OCI-LY3 (cell line): ENCODE results near the gene SOD1.

ENCODE experiments used
- H2AFZ ChIP-seq: fragments of 200-600, 300-600 bp; shearing (Covaris generic); 2 replicates; pipeline ENCODE4 v1.6.0; 2014; ENCODE audit warnings: antibody characterized with exemption, low read depth, low read length
- H3K27ac ChIP-seq: fragments of 200-600, 300-600 bp; sonication (generic); 2 replicates; pipeline ENCODE4 v1.5.1; 2014; ENCODE audit warnings: mild to moderate bottlenecking, low read length, moderate library complexity, mixed read lengths
- H3K27me3 ChIP-seq: fragments of 200-600, 300-600 bp; sonication (generic); 2 replicates; pipeline ENCODE4 v1.6.1; 2014; ENCODE audit warnings: low read depth, low read length, mixed read lengths
- H3K36me3 ChIP-seq: fragments of 200-600, 300-600 bp; sonication (generic); replicated peaks from 2 replicates; pipeline ENCODE3; 2014; ENCODE audit warnings: low read depth, low read length, mixed read lengths
- H3K4me1 ChIP-seq: fragments of 300-600, 200-600 bp; sonication (generic); 2 replicates; pipeline ENCODE4 v1.6.1; 2014; ENCODE audit warnings: low read length, mixed read lengths
- H3K4me2 ChIP-seq: fragments of 200-600, 300-600 bp; sonication (generic); 2 replicates; pipeline ENCODE4 v1.6.1; 2014; ENCODE audit warnings: low read length, mixed read lengths
- H3K4me3 ChIP-seq: fragments of 300-600, 200-600 bp; sonication (generic); 2 replicates; pipeline ENCODE4 v1.5.1; 2014; ENCODE audit warnings: antibody characterized with exemption, mild to moderate bottlenecking, low read length, moderate library complexity
- H3K79me2 ChIP-seq: fragments of 300-600, 200-600 bp; shearing (Covaris generic); 2 replicates; pipeline ENCODE4 v1.6.1; 2014; ENCODE audit warnings: mild to moderate bottlenecking, low read length, mixed read lengths
- H3K9ac ChIP-seq: fragments of 300-600, 200-600 bp; shearing (Covaris generic); 2 replicates; pipeline ENCODE4 v1.6.0; 2014; ENCODE audit warnings: mild to moderate bottlenecking, low read length, moderate library complexity
- H3K9me3 ChIP-seq: fragments of 200-600, 300-600 bp; shearing (Covaris generic); 2 replicates; pipeline ENCODE4 v1.6.1; 2014; ENCODE audit warnings: low read length, mixed read lengths; ENCODE audit not compliant: insufficient read depth
- H4K20me1 ChIP-seq: fragments of 200-600, 300-600 bp; sonication (generic); 2 replicates; pipeline ENCODE4 v1.6.1; 2016; ENCODE audit warnings: low read length, mixed read lengths; ENCODE audit not compliant: insufficient read depth
- EZH2phosphoT487 ChIP-seq: fragments of 200-600 bp; shearing (Covaris generic); IDR thresholded peaks from 2 replicates; pipeline ENCODE4 v1.6.1; 2018; ENCODE audit warnings: antibody characterized with exemption, mixed run types, low read depth
- TF ChIP-seq, protein P1 (sequence below): fragments of 200-600, 300-600 bp; sonication (generic); IDR thresholded peaks from 2 replicates; pipeline ENCODE4 v1.5.1; 2014; ENCODE audit warnings: antibody characterized with exemption, low read length, low read depth

The SOD1 gene

DNA sequence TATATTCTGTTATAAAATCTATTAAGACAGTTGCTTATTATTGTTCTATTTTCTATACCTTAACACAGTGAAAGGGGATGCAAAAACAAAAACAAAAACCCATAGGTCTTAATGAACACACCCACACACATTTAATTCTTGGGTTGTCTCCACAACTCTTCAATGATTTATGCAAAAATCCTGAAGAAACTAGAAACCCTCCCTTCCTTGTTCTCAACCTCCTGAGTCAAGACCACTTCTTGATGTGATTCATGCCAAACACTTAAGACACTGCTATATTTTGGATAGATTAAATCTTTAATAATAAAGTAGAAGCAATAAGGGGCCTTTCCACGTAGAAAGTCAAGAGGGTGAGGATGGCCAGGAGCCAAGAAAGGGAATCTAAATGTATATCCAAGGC lies 49.0 kb downstream of the SOD1 start:
- peaks cover 72% of the 10 kb centered on the region for H4K20me1 ChIP-seq

DNA sequence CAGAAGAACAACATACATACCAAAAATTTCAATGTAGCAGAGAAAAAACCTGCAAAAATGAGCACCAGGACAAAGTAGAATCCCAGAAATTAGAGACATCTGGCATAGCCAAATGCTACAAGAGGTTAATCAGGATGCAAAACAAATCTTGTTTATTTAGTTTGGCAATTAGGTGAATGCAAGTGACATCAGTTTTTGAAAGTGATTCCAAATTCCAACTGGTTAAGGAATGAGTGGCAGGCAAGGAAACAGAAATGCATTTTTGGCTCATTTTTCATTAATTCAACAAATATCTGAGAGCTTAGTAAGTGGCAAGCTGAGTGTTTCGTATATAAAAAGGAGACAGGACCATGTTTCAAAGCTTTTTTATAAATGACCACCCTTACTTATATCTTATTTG lies 51.1 kb downstream of the SOD1 start:
- peaks cover 93% of the 10 kb centered on the region for H4K20me1 ChIP-seq
- peaks cover 100% of the 10 kb centered on the region for H3K79me2 ChIP-seq
- peaks cover 11% of the 10 kb centered on the region for H3K4me1 ChIP-seq
- TF ChIP-seq, protein P1, sequence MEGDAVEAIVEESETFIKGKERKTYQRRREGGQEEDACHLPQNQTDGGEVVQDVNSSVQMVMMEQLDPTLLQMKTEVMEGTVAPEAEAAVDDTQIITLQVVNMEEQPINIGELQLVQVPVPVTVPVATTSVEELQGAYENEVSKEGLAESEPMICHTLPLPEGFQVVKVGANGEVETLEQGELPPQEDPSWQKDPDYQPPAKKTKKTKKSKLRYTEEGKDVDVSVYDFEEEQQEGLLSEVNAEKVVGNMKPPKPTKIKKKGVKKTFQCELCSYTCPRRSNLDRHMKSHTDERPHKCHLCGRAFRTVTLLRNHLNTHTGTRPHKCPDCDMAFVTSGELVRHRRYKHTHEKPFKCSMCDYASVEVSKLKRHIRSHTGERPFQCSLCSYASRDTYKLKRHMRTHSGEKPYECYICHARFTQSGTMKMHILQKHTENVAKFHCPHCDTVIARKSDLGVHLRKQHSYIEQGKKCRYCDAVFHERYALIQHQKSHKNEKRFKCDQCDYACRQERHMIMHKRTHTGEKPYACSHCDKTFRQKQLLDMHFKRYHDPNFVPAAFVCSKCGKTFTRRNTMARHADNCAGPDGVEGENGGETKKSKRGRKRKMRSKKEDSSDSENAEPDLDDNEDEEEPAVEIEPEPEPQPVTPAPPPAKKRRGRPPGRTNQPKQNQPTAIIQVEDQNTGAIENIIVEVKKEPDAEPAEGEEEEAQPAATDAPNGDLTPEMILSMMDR: no peak
- TF ChIP-seq EZH2phosphoT487: no peak
- no peak overlapping the region for H3K4me3 ChIP-seq
- no peak overlapping the region for H3K9ac ChIP-seq
- no peak overlapping the region for H2AFZ ChIP-seq
- no peaks in the 10 kb centered on the region for H3K9me3 ChIP-seq
- no peak overlapping the region for H3K4me2 ChIP-seq
- no peak overlapping the region for H3K27ac ChIP-seq
- H3K27me3 ChIP-seq: no peaks in the 10 kb centered on the region
- H3K36me3 ChIP-seq: no peaks in the 10 kb centered on the region

More for the DNA sequence above, 49.0 kb downstream of the SOD1 start:
- Histone ChIP-seq H3K9me3 (no peaks in the 10 kb centered on the region), H3K36me3 (no peaks in the 10 kb centered on the region), H3K9ac (no peak overlapping the region), H3K4me2 (no peak overlapping the region), H3K27ac (no peak overlapping the region), H3K4me3 (no peak overlapping the region), H3K4me1 (no peaks in the 10 kb centered on the region), H3K79me2 (peaks cover 98% of the 10 kb centered on the region), H3K27me3 (no peaks in the 10 kb centered on the region), H2AFZ (no peak overlapping the region)
- TF ChIP-seq EZH2phosphoT487: no peak
- TF ChIP-seq, protein P1: no peak

DNA sequence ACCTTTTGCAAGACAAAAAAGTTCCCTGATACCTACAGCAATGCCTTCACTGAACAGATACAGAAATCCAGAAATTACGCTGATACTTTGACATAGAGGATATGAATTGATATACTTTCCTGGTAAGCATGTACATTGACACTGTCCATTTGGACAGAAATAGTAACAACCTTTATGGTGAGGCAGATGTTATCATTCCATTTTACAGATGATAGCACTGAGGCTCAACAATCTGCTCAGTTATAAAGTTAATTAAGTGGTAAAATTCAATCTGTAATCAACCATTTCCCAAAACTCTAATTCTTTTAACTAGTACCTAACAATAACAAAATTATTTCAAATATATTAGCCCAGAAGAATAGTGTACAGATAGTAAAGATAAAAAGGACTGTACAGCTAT lies 51.8 kb downstream of the SOD1 start:
- Histone ChIP-seq H3K4me1 (peaks cover 11% of the 10 kb centered on the region), H3K36me3 (no peaks in the 10 kb centered on the region), H4K20me1 (peaks cover 95% of the 10 kb centered on the region), H3K9ac (no peak overlapping the region), H2AFZ (no peak overlapping the region), H3K4me2 (no peak overlapping the region), H3K9me3 (no peaks in the 10 kb centered on the region), H3K27me3 (no peaks in the 10 kb centered on the region), H3K79me2 (peaks cover 100% of the 10 kb centered on the region), H3K4me3 (no peak overlapping the region), H3K27ac (no peak overlapping the region)
- TF ChIP-seq, protein P1: no peak
- no peak for TF ChIP-seq EZH2phosphoT487

DNA sequence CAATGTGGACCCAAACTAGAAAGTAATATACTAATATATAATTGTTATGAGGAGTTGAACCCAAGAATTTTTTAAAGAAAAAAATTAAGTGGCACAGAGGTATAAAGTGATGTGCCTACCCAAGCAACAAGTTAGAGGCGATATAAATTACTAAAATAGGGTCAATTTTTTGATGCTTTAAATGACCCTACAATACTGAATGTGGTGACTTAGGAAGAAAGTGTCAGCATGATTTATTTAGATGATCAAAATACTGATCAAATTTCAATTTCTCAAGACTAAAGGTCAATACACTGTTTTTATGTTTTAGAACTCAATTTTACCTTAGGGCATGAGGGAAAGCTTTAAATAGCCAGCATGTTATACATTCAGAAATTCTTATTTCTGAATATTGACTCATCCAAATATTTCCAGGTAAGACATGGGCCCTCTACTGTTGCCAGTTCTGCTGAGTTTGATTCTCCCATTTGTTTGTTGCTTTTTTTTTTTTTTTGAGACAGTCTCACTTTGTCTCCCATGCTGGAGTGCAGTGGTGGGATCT lies 52.3 kb downstream of the SOD1 start:
- peaks cover 100% of the 10 kb centered on the region for H3K79me2 ChIP-seq
- peaks cover 11% of the 10 kb centered on the region for H3K4me1 ChIP-seq
- H3K9me3 ChIP-seq: no peaks in the 10 kb centered on the region
- H3K27me3 ChIP-seq: no peaks in the 10 kb centered on the region
- no peak overlapping the region for H2AFZ ChIP-seq
- no peak overlapping the region for H3K4me2 ChIP-seq
- H3K4me3 ChIP-seq: no peak overlapping the region
- H3K9ac ChIP-seq: no peak overlapping the region
- no peak overlapping the region for H3K27ac ChIP-seq
- TF ChIP-seq EZH2phosphoT487: no peak
- TF ChIP-seq, protein P1: no peak
- H3K36me3 ChIP-seq: no peaks in the 10 kb centered on the region
- H4K20me1 ChIP-seq: peaks cover 95% of the 10 kb centered on the region
